ENCODE measurements around the gene OR8K3. TPM values are rescaled to one million over a fixed set of nuclear protein-coding genes. Genes with fewer than 3 reads are reported as not detected.

Gene OR8K3
- total and polyA plus RNA-seq, 10 of the 15 experiments (the other 5 are each of a cell fraction or from before 2014, with no cell fraction given), result not detected

GRCh38 chr11:56307836-56308235 is 7.1 kb upstream of the OR8K3 start:
- ChIA-PET CTCF (no interaction called here), POLR2A (no interaction called here)
- no TSS peak for BruUV-seq (replicated peaks)
- TF ChIP-seq E2F8 (IDR thresholded peaks at IDR 0.05; ENCODE audit: low read depth, partially characterized antibody) (no peak), ZSCAN29 (IDR thresholded peaks at IDR 0.05) (no peak), MLLT1 (IDR thresholded peaks at IDR 0.05) (no peak), PAX5 (IDR thresholded peaks at IDR 0.05; ENCODE audit: borderline replicate concordance, low read depth, low read length) (no peak), CTCF (IDR thresholded peaks at IDR 0.05 in 2 of 3, conservative IDR thresholded peaks at IDR 0.05 in 1 of 3; ENCODE audit: control insufficient read depth in 2 of 3, extremely low read depth in 1 of 3, insufficient read depth in 1 of 3, low read depth in 3 of 3, low read length in 3 of 3) (no peak), CBFB (IDR thresholded peaks at IDR 0.05; ENCODE audit: low read depth) (no peak), EZH2 (IDR thresholded peaks at IDR 0.05; ENCODE audit: borderline replicate concordance, control insufficient read depth, low read depth, low read length) (no peak), NKRF (conservative IDR thresholded peaks at IDR 0.05) (no peak), RAD21 (IDR thresholded peaks at IDR 0.05; ENCODE audit: insufficient read depth, low read depth, low read length) (no peak), SKIL (IDR thresholded peaks at IDR 0.05; ENCODE audit: low read depth, poor library complexity, severe bottlenecking) (no peak), ESRRA (IDR thresholded peaks at IDR 0.05; ENCODE audit: low read length) (no peak), CHD2 (IDR thresholded peaks at IDR 0.05; ENCODE audit: borderline replicate concordance, low read depth, low read length) (no peak), BRCA1 (IDR thresholded peaks at IDR 0.05; ENCODE audit: low read depth, low read length) (no peak), FOS (IDR thresholded peaks at IDR 0.05; ENCODE audit: borderline replicate concordance, extremely low read depth, insufficient read length) (no peak)

More at GRCh38 chr11:56307836-56308235, 7.1 kb upstream of the OR8K3 start:
- Histone ChIP-seq H3K4me1 (ENCODE audit: control insufficient read depth, insufficient read depth, low read length) (no peaks in the 10 kb centered on the region), H3K79me2 (ENCODE audit: control insufficient read depth, insufficient read depth, low read length) (no peaks in the 10 kb centered on the region), H3K9me3 (replicated peaks; ENCODE audit: control insufficient read depth, insufficient read depth, low read length) (no peaks in the 10 kb centered on the region), H3K9ac (ENCODE audit: control insufficient read depth, insufficient read depth, low read length) (no peak overlapping the region), H4K20me1 (ENCODE audit: control insufficient read depth, insufficient read depth) (no peaks in the 10 kb centered on the region), H3K27ac (ENCODE audit: control insufficient read depth, insufficient read depth) (no peak overlapping the region), H3K4me2 (ENCODE audit: control insufficient read depth, insufficient read depth) (no peak overlapping the region), H2AFZ (ENCODE audit: control insufficient read depth, low read depth, low read length) (no peak overlapping the region), H3K27me3 (replicated peaks in 1 of 2; ENCODE audit: control insufficient read depth in 2 of 2, insufficient read depth in 2 of 2, low read length in 1 of 2) (no peaks in the 10 kb centered on the region), H3K36me3 (ENCODE audit: control insufficient read depth in 2 of 2, insufficient read depth in 2 of 2, low read length in 1 of 2) (no peaks in the 10 kb centered on the region), H3K4me3 (no peak overlapping the region)
- ChIA-PET RAD21 (ENCODE audit: unreplicated experiment) (no interaction called here), SMC1A (ENCODE audit: uncharacterized antibody, unreplicated experiment) (no interaction called here)
- in situ Hi-C loops (cut with MboI) (no loop called here), intact Hi-C loops (cut with micrococcal nuclease; ENCODE audit: unreplicated experiment) (no loop called here)
- WGBS (ENCODE audit: insufficient coverage, insufficient replicate concordance, low lambda C conversion rate, missing lambda C conversion rate), result 0% methylated on average over 3 of the region's 3 CpGs
- ATAC-seq, result no peak
- no peak for DNase-seq (ENCODE audit: low read depth, low spot score)
- FAIRE-seq, result no peak

Data from GM12878 (cell line).